Measurements from ENCODE around the gene CDO1. TPM values are rescaled to one million over a fixed set of nuclear protein-coding genes. Genes with fewer than 3 reads are reported as not detected.
A peak's percentile ranks its signal among the peaks of the same experiment; 100 is the strongest.

Gene CDO1
- total and polyA plus RNA-seq, 3 donors from 2014 or later: 31.6 to 45.0 (median 41.3) TPM

- H3K4me3 ChIP-seq: no peak overlapping the region
- H3K27me3 ChIP-seq: no peaks in the 10 kb centered on the region
- H3K9me3 ChIP-seq: no peaks in the 10 kb centered on the region
- no peak for DNase-seq
- TF ChIP-seq POLR2A (IDR thresholded peaks at IDR 0.05): no peak
- TF ChIP-seq, protein P1, sequence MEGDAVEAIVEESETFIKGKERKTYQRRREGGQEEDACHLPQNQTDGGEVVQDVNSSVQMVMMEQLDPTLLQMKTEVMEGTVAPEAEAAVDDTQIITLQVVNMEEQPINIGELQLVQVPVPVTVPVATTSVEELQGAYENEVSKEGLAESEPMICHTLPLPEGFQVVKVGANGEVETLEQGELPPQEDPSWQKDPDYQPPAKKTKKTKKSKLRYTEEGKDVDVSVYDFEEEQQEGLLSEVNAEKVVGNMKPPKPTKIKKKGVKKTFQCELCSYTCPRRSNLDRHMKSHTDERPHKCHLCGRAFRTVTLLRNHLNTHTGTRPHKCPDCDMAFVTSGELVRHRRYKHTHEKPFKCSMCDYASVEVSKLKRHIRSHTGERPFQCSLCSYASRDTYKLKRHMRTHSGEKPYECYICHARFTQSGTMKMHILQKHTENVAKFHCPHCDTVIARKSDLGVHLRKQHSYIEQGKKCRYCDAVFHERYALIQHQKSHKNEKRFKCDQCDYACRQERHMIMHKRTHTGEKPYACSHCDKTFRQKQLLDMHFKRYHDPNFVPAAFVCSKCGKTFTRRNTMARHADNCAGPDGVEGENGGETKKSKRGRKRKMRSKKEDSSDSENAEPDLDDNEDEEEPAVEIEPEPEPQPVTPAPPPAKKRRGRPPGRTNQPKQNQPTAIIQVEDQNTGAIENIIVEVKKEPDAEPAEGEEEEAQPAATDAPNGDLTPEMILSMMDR (IDR thresholded peaks at IDR 0.05): no peak
- no peaks in the 10 kb centered on the region for H3K36me3 ChIP-seq (ENCODE audit: low read depth, missing control alignments)
- 82 to 85% methylated on average over 4 of the region's 4 CpGs for WGBS, 2 donors
- intact Hi-C loops (cut with DNase I; ENCODE audit: low total_unique reads): no loop called here
- H3K27ac ChIP-seq: no peak overlapping the region
- peaks cover 11% of the 10 kb centered on the region for H3K4me1 ChIP-seq
Observed at GRCh38 chr5:115775999-115776398, 40.5 kb downstream of the CDO1 start.

- WGBS, 2 donors: 59 to 66% methylated on average over 3 of the region's 3 CpGs
- H3K27ac ChIP-seq: no peak overlapping the region
- TF ChIP-seq POLR2A (IDR thresholded peaks at IDR 0.05): no peak
- TF ChIP-seq, protein P1 (IDR thresholded peaks at IDR 0.05): no peak
- H3K9me3 ChIP-seq: no peaks in the 10 kb centered on the region
- no peak overlapping the region for H3K4me3 ChIP-seq
- H3K4me1 ChIP-seq: peaks cover 11% of the 10 kb centered on the region
- no peaks in the 10 kb centered on the region for H3K27me3 ChIP-seq
- no peak for DNase-seq
- no peaks in the 10 kb centered on the region for H3K36me3 ChIP-seq (ENCODE audit: low read depth, missing control alignments)
- intact Hi-C loops (cut with DNase I; ENCODE audit: low total_unique reads): no loop called here
Observed at GRCh38 chr5:115774684-115775083, 41.8 kb downstream of the CDO1 start.

GRCh38 chr5:115772731-115773475 is 43.6 kb downstream of the CDO1 start:
- H3K36me3 ChIP-seq (ENCODE audit: low read depth, missing control alignments): no peaks in the 10 kb centered on the region
- H3K4me1 ChIP-seq: peaks cover 11% of the 10 kb centered on the region
- no peak for TF ChIP-seq POLR2A (IDR thresholded peaks at IDR 0.05)
- TF ChIP-seq, protein P1 (IDR thresholded peaks at IDR 0.05): no peak
- no peaks in the 10 kb centered on the region for H3K27me3 ChIP-seq
- no peak overlapping the region for H3K4me3 ChIP-seq
- intact Hi-C loops (cut with DNase I; ENCODE audit: low total_unique reads): no loop called here
- no peak overlapping the region for H3K27ac ChIP-seq
- no peak for DNase-seq
- WGBS, 2 donors: 57 to 59% methylated on average over 1 to 2 of the region's 2 CpGs
- no peaks in the 10 kb centered on the region for H3K9me3 ChIP-seq

- DNase-seq: peak; percentile 31
- no peaks in the 10 kb centered on the region for H3K36me3 ChIP-seq (ENCODE audit: low read depth, missing control alignments)
- intact Hi-C loops (cut with DNase I; ENCODE audit: low total_unique reads): no loop called here
- no peak overlapping the region for H3K27ac ChIP-seq
- TF ChIP-seq, protein P1 (IDR thresholded peaks at IDR 0.05): no peak
- TF ChIP-seq POLR2A (IDR thresholded peaks at IDR 0.05): no peak
- H3K4me3 ChIP-seq: no peak overlapping the region
- peaks cover 11% of the 10 kb centered on the region for H3K4me1 ChIP-seq
- no peaks in the 10 kb centered on the region for H3K9me3 ChIP-seq
- no peaks in the 10 kb centered on the region for H3K27me3 ChIP-seq
- 64 to 76% methylated on average over 11 of the region's 11 CpGs for WGBS, 2 donors
Observed at GRCh38 chr5:115770466-115770865, 46.0 kb downstream of the CDO1 start.

- no peak for TF ChIP-seq POLR2A (IDR thresholded peaks at IDR 0.05)
- TF ChIP-seq, protein P1 (IDR thresholded peaks at IDR 0.05): no peak
- Histone ChIP-seq H3K27ac (no peak overlapping the region), H3K9me3 (no peaks in the 10 kb centered on the region), H3K4me3 (no peak overlapping the region), H3K27me3 (no peaks in the 10 kb centered on the region), H3K36me3 (ENCODE audit: low read depth, missing control alignments) (no peaks in the 10 kb centered on the region), H3K4me1 (peaks cover 2% of the 10 kb centered on the region)
- DNase-seq: no peak
- intact Hi-C loops (cut with DNase I; ENCODE audit: low total_unique reads): no loop called here
- 81 to 90% methylated on average over 3 of the region's 3 CpGs for WGBS, 2 donors
Observed at GRCh38 chr5:115767424-115767823, 49.0 kb downstream of the CDO1 start.

All from testis (tissue), 3 donors.